Measurements from ENCODE around the gene CREBBP.

CREBBP gene

DNA sequence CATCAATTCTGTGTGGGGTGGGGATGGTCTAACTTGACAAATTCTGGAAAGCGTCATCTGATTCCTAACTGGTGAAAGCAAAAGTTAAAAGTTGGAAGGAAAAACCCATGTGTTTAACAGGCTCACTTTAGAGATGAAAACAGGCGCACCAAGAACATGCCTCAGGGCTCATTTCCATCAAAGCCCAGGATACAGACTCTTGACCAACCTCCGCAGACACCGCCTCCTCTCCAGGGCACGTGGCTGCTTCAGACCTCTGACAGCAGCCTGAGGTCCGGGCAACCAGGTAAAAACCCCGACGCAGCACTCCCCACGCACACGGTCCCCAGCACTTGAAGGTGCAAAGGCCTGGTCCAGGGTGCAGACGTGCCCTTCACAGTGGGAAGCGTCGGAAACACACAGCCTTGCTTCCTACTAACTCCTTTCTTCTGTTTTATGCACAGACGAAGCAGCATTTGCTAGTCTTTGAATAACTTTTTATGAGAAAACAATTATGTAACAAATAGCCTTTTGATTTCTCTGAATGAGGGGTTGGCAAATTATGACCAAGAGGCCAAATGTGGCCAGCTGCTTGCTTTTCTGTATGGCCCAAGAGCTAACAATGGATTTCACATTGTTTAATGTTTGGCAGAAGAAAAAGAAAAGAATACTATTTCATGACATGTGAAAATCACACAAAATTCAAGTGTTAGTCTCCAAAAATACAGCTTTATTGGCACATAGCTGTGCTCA, 119.0 kb downstream of the CREBBP start:
- FAIRE-seq: no peak

DNA sequence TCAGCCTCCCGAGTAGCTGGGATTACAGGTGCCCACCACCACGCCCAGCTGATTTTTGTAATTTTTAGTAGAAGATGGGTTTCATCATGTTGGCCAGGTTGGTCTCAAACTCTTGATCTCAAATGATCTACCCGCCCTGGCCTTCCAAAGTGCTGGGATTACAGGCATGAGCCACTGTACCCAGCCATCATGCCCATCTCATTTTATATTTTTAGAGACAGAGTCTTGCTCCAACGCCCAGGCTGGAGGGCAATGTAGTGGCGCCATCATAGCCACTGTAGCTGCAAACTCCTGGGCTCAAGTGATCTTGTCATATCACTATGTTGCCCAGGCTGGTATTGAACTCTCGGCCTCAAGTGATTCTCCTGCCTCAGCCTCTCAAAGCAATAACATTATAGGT, 120.0 kb downstream of the CREBBP start:
- FAIRE-seq: no peak

- no peak for FAIRE-seq
These were observed 120.8 kb downstream of the CREBBP start for GRCh38 chr16:3759736-3760135.

GRCh38 chr16:3756113-3756512, 124.4 kb downstream of the CREBBP start:
- FAIRE-seq: no peak

- FAIRE-seq: no peak
These were observed 125.3 kb downstream of the CREBBP start for GRCh38 chr16:3755249-3755648.

DNA sequence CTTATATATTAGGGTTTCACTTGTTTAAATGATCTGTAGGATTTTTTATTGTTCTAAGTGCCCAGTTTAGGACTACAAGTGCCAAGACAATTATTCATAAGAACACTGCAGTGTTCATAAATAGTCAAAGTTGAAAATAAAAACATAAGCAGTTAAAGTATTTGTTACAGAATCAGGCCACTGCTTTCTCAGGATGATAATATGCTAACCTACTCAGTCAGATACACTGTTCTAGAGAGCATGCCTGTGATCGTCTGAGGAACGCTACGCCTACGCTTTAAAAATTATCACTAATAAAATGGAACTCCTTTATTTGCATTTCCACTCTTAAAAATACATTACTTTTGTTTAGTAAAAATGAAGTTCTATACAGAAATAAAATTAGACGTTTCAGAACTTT, 125.7 kb downstream of the CREBBP start:
- FAIRE-seq: no peak

GRCh38 chr16:3754081-3754703, 126.3 kb downstream of the CREBBP start:
- no peak for FAIRE-seq

GRCh38 chr16:3752984-3753383, 127.5 kb downstream of the CREBBP start:
- no peak for FAIRE-seq

DNA sequence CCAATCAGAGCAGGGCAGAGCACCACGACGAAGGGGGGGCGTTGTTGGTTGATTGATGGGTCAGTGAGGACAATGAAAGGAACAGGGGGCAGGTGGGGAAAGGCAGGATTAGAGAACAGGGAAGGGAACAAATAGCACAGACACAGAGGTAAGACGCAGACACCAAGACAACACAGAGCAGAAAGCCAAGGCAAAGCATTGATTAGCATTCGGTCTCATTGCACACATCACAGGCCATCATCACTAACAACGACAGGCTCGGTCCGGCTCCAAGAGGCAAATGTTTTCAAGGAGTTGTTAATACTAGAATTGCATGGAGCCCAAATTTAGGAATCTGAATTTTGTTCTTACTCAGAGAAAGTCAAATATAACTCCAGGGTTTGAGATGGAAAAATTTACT, 128.6 kb downstream of the CREBBP start:
- FAIRE-seq: no peak

DNA sequence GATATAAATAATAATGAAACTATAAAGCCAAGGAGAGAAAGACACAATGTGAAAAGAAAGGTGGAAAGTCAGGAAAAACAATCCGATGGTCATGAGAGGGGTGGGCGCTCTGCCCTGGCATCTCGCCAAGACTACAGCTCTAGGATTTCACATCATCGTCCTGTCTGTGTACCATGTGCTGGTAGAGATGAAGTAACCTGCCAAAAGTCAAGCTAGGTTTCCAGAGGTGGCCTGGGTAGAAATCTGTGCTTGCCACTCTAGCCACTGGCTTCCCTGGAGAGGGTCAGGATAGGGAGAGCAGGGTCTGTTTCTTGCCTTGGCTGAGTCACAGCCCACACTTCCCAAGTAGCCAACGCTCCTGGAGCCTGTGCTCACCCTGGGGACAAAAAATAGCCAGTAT, 132.2 kb downstream of the CREBBP start:
- no peak for FAIRE-seq

DNA sequence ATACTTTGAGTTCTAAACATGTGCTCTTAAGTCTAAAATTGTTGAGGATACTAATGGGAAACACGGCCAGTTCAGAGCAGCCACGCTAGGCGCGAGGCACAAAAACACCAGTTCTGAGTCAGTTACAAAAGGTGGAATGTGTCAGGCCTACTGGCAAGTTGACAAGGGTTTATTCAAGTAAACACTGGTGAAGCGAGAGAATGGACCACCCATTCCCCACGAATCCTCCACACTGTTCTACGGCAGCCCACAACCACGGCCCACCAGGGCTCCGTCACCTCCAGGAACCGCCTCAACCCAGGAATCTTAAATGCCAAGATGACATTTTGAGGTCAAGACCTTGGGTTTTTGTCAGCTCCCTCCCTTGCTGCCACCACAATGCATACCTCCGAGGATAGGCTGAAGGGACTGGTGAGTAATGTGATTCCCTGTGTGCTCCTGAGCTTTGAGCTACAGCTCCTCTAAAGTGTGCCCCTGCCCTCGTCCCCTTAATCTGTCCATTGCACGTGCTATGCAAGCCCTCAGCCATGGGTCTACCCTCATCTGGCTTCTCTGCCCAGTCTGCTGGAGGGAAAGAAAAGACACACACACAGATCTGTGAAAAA, 134.7 kb downstream of the CREBBP start:
- no peak for FAIRE-seq

DNA sequence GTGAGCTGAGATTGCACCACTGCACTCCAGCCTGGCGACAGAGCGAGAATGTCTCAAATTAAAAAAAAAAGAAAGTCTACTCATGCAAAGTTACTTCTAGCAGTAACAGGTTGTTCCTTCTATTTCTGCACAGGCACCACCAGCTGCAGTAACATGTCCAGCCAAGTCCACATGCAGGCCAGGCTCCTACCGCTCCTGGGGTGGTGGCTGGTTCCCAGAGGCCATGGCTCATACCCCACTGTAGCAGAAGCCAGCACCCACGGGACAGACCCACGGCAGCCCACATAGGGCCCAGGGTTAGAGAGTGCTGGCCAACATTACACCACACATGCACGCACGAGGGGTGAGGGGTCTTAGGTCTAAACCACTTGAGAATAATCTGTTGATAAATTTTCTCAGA, 136.5 kb downstream of the CREBBP start:
- no peak for FAIRE-seq

- no peak for FAIRE-seq
These were observed 139.6 kb downstream of the CREBBP start for GRCh38 chr16:3740934-3741333.

DNA sequence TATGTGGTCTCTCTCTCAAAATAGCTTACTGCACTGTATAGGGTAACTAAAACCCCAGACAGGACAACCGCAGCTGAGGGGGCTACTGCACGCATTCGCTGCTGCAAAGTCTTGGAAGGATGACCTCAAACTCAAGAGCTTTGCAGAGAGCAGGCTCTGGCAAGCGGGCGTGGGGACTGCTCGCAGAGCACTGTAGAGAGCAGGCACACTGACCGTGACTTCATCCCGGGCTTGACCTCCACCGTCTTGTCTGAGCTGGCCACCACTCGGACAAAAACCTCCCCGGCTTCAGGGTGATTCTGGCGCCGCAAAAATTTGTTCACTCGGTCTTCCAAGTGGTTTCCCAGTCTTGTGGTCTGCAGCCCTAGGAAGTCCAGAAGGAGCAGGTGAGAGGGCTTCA, 140.3 kb downstream of the CREBBP start:
- no peak for FAIRE-seq

GRCh38 chr16:3739636-3740035, 140.9 kb downstream of the CREBBP start:
- FAIRE-seq: no peak

- no peak for FAIRE-seq
These were observed 142.0 kb downstream of the CREBBP start for GRCh38 chr16:3738541-3738940.

- no peak for FAIRE-seq
These were observed 142.4 kb downstream of the CREBBP start for GRCh38 chr16:3738128-3738527.

GRCh38 chr16:3737181-3737580, 143.3 kb downstream of the CREBBP start:
- no peak for FAIRE-seq

GRCh38 chr16:3736116-3736515, 144.4 kb downstream of the CREBBP start:
- no peak for FAIRE-seq

DNA sequence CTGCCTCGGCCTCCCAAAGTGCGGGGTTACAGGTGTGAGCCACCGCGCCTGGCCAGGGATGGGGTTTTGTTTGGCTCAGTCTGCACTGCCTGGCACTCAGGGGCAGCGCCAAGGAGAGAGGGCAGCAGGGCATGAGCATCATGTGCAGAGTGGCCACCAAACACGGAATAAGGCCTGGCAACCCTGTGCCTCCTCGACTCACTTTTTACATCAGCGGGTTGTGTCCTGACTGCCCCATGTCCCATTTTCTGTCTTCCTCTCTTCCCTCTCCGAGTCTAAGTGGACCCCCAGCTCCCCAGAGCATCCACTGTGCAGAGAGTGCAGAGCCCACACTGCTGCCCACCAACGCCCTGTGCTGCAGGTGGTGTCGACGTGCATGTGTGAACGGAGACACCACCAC, 145.0 kb downstream of the CREBBP start:
- no peak for FAIRE-seq

DNA sequence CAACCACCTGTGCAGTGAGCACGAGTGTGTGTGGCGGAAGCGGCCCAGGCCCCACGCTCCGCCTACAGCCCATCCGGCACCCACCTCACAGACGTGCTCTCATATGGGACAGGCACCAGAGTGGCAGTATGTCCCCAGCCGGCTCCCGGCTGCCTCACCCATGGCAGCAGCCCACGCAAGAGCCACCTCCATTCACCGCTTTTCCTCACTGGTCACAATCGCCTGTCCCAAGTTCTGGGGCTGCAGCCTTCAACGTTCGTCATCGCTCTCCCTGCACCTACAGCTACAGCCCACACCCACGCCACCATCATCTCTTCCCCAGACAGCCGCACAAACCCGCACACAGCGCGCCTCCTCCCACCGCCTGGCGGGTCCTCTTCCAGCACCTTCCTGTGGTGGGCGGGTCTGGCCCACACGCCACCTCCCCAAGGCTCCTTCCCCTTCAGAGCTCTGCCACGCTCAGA, 145.7 kb downstream of the CREBBP start:
- no peak for FAIRE-seq

DNA sequence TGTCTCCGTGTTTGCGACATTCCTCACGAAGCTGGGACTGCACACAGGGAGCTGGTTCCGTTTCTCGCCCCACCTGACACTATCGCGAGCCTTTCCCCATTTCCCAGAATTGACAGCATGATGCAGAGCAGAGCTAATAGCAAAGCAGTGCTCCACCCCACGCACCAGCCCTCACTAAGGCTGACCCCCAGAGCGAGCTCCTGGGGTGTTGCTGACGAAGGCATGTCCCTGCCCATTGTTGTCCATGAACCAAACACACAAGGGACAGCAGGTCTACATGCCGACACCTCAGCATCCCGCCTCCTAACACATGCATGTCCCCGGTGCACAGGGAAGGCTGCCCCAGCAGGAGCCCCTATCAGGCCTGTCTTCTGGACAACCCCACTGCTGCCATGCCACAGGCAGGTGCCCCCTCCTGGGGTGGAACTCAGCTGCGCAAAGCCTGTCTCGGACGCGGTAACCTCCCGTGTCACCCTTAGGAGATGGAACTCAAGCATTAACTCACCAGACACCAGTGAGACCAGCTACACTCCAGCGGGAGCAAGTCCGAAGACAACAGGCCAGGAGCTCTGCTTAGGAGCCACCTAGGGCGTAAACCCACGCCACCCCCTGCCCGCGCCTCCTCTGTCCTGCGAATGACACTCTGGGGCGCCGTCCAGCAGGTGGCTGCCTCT, 146.3 kb downstream of the CREBBP start:
- FAIRE-seq: no peak

- no peak for FAIRE-seq
These were observed 148.3 kb downstream of the CREBBP start for GRCh38 chr16:3732171-3732570.

Data from colon (tissue), 2 donors.